GM19238 (cell line): ENCODE data around the gene UNKL.

Experiments
- DNase-seq: peaks from one replicate; pipeline ENCODE4 v3.0.0; 2011; ENCODE audit warnings: low spot score; ENCODE audit not compliant: insufficient read length

The UNKL gene

GRCh38 chr16:1326946-1327618, 87.4 kb downstream of the UNKL start:
- DNase-seq = no peak

DNA sequence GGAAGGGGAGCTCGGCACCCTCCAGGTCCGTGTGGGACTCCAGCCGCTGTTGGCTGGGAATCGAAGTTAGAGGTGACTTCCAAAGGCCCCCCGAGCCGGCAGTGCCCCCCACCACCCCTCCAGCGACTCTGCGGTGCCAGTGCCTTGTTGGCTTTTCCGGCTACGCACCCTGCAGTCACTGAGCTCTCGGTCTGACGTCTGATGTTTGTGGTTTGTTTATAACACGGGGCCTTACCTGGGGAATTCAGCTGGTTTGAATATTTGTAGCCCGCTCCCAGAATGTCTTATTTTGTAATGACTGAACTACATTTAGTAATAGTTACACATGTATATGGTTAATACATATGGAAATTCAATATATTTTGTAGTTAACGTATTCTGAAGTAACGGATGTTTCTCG, 88.1 kb downstream of the UNKL start:
- no peak for DNase-seq

DNA sequence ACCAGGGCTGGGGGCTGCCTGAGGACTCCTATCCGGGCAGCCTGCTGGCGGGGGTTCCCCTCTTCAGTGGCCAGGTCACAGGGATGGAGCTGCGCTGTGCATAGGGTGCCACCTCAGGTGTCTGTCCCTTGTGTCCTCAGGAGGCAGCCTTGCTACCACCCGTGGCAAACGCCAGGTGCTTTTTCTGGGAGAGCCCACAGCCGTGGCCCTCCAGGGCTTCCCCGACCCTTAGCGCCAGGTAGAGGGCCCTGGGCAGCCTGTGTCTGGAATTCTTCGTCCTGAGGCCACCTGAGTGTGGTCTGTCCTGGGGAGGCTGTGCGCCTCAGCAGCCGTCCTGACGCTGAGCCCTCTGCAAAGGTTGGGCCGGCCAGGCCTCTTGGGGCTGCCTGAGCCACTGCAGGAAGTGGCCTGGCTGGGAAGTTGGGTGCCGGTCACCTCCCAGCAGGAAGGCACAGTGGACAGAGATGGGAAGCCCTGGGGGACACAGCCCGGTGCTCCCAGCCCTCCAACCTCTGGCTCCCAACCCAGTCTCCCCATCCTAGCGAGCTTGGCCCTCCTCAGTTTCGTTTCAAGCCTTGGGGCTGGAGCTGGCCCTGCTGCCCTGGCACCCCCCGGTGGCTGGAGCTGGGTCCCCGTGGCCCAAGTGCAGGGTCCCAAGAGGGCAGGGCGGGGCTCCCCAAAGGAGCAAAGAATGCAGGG, 88.7 kb downstream of the UNKL start:
- DNase-seq = no peak

DNA sequence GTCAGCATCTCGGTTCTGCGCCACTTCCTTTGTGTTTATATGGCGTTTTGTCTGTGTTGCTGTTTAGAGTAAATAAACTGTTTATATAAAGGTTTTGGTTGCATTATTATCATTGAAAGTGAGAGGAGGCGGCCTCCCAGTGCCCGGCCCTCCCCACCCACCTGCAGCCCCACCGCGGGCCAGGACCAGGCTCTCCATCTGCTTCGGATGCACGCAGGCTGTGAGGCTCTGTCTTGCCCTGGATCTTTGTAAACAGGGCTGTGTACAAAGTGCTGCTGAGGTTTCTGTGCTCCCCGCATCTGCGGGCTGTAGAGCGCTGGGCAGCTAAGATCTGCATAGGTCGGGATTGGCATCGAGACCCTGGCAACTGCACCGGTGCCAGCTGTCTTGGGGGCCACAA, 89.2 kb downstream of the UNKL start:
- no peak for DNase-seq

- no peak for DNase-seq
Observed at GRCh38 chr16:1324286-1324826, 90.1 kb downstream of the UNKL start.

DNA sequence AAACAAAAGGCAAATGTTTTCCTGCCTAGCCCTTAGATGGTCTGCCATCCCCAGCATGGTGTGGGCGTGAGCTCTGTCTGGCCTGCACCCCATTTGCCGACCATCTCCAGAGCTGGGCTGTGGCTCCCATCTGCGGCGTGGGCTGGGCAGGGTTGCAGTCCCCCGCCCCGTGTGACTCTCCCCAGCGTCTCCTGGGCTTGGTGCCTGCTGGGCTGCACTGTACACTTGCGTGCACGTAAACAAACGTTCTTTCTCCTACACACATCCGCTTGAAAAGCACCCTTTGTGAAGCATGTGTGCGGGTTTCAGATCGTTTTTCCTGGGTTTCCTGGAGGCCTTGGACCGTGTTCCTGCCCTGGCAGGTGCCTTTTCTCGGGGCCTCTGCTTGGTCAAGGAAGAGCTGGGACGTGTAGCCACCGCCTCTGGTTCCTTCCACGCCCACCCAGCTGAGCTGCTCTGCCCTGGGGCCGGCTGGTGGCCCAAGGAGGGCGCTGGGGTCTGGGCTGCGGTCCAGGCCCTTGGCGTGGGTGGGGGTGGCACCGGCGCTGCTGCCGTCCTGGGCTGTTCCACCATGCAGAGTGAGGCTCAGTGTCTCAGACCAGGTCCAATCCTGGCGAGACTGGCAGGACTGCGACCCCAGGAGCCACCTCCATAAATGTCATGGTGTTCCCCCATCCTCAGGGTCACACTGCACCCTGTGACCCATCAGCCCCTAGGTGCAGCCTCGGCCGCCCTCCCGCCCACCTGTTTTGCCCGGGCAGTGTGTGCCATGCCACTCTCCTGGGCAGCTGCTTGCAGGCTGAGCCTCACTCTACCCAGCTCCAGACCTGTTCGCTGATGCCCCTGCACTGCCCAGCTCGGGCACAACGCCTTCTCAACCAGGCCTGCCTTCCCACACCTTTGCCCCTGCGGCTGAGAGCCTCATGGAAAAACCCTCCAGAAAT, 90.9 kb downstream of the UNKL start:
- DNase-seq = no peak

DNA sequence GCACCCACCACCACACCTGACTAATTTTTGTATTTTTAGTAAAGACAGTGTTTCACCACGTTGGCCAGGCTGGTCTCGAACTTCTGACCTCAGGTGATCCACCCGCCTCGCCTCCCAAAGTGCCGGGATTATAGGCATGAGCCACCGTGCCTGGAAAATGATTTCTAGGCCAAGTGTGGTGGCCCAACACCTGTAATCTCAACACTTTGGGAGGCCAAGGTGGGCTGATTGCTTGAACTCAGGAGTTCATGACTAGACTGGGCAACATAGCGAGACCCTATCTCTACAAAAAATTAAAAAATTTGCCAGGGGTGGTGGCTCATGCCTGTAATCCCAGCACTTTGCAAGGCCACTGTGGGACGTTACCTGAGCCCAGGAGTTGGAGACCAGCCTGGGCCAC, 92.1 kb downstream of the UNKL start:
- DNase-seq = no peak

DNA sequence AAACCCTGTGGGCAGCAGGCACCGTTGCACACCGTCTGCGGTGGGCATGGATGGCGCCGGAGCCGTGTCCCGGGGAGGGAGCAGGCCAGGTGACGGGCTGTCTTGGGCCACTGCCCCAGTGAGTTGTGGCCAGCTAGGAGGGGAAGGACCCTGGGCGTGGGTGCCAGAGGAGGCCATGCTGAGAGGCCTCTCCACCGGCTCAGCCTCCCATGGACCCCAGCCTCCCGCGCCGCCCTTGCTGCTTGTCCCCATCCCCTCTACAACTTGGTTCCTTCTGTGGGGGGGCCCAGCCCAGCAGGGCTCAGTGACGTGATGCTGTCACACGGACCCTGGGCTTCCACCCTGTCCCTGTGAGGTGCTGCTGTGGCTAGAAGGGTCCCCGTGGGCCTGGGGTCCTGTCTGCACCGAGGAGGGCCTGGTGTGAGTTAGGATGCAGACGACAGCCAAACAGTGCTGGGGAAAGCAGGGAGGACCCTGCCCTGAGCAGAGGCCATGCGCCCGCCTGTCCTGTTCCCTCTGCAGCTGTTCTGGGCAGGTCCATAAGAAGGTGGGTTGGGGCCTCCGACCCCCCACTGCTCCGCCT, 93.8 kb downstream of the UNKL start:
- DNase-seq = no peak

- no peak for DNase-seq
Observed at GRCh38 chr16:1320097-1320496, 94.4 kb downstream of the UNKL start.

- DNase-seq = no peak
Observed at GRCh38 chr16:1319041-1319440, 95.5 kb downstream of the UNKL start.

DNA sequence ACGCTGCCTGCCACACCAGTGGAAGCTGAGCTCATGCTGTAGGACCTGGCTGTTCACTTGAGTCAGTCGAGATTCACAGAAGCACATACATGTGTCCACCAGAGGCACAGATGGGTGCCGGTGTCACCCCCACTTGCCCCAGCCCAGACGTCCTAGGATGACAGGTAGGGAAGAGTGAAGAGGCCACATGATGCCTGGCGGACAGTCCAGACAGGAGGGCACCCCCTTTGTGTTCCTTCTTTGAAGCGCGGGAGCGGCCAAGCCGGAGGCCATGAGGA, 96.3 kb downstream of the UNKL start:
- no peak for DNase-seq

DNA sequence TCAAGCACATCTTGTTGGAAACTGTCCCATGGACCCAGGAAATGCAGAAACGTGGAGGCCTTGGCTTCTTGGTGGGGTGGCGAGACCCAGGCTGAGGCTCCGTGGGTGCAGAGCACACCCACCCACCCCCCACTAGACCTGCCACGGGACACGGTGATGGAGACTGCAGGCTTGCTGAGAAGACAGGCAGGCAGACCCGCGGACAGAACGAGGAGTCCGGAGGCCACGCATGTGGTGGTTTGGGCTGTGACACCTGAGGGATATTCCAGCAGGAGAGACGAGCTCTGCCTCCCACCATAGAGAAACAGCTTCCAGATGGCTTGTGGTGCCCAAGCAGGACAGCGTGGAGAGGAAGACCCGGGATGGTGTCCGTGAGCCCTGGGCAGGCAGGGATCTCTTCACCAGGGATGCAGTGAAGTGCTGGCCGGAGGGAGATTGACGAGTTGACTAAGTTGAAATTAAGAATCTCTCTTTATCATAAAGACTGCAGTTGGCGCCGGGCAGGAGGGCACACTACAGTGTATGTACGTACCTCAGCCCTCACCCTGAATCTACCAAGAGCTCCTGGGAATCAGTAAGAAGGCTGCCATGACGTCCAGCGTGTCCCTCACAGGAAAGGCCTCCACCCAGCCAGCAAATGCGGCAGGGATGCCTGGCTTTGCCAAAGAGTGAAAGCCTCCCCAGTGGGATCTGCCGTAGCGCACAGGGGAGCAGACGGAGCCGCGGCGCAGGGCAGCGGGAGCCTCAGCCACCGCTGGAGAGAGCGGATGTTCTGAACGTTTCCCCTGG, 96.8 kb downstream of the UNKL start:
- no peak for DNase-seq

GRCh38 chr16:1316033-1316405, 98.5 kb downstream of the UNKL start:
- no peak for DNase-seq

GRCh38 chr16:1315081-1316032, 99.1 kb downstream of the UNKL start:
- no peak for DNase-seq

- DNase-seq = no peak
Observed at GRCh38 chr16:1314399-1315068, 100.0 kb downstream of the UNKL start.

GRCh38 chr16:1313721-1314369, 100.7 kb downstream of the UNKL start:
- DNase-seq = no peak
